Measurements from ENCODE around the gene CTIF.
"Not testable (repeated sequence)": the region's sequence is repeated elsewhere in the genome, so short reads cannot be mapped to it uniquely, and the experiment has no call there.

The CTIF gene

GRCh38 chr18:48868468-48869466, 329.9 kb downstream of the CTIF start:
- no peak for DNase-seq (ENCODE audit: low spot score)

GRCh38 chr18:48869591-48869990, 330.8 kb downstream of the CTIF start:
- DNase-seq (ENCODE audit: low spot score), result no peak

- not testable (repeated sequence) for DNase-seq (ENCODE audit: low spot score)
Measured at GRCh38 chr18:48870926-48871325, 332.1 kb downstream of the CTIF start.

- DNase-seq (ENCODE audit: low spot score), result no peak
Measured at GRCh38 chr18:48871391-48872166, 332.7 kb downstream of the CTIF start.

GRCh38 chr18:48872234-48873145, 333.7 kb downstream of the CTIF start:
- DNase-seq (ENCODE audit: low spot score), result peak; percentile 52

- no peak for DNase-seq (ENCODE audit: low spot score)
Measured at GRCh38 chr18:48874233-48874632, 335.4 kb downstream of the CTIF start.

GRCh38 chr18:48874701-48875162, 335.9 kb downstream of the CTIF start:
- DNase-seq (ENCODE audit: low spot score), result no peak

GRCh38 chr18:48875314-48875941, 336.6 kb downstream of the CTIF start:
- DNase-seq (ENCODE audit: low spot score), result no peak

- DNase-seq (ENCODE audit: low spot score), result no peak
Measured at GRCh38 chr18:48875942-48876511, 337.2 kb downstream of the CTIF start.

GRCh38 chr18:48876590-48876989, 337.8 kb downstream of the CTIF start:
- DNase-seq (ENCODE audit: low spot score), result no peak

- no peak for DNase-seq (ENCODE audit: low spot score)
Measured at GRCh38 chr18:48877941-48878340, 339.1 kb downstream of the CTIF start.

GRCh38 chr18:48878471-48878870, 339.6 kb downstream of the CTIF start:
- DNase-seq (ENCODE audit: low spot score), result no peak

GRCh38 chr18:48879008-48879431, 340.2 kb downstream of the CTIF start:
- DNase-seq (ENCODE audit: low spot score), result no peak

- DNase-seq (ENCODE audit: low spot score), result no peak
Measured at GRCh38 chr18:48880931-48881330, 342.1 kb downstream of the CTIF start.

GRCh38 chr18:48882379-48882778, 343.5 kb downstream of the CTIF start:
- DNase-seq (ENCODE audit: low spot score), result no peak

- DNase-seq (ENCODE audit: low spot score), result no peak
Measured at GRCh38 chr18:48884306-48884705, 345.5 kb downstream of the CTIF start.

- no peak for DNase-seq (ENCODE audit: low spot score)
Measured at GRCh38 chr18:48884771-48885170, 345.9 kb downstream of the CTIF start.

- no peak for DNase-seq (ENCODE audit: low spot score)
Measured at GRCh38 chr18:48885266-48885923, 346.6 kb downstream of the CTIF start.

GRCh38 chr18:48885924-48886400, 347.1 kb downstream of the CTIF start:
- no peak for DNase-seq (ENCODE audit: low spot score)

Measured in AG08395 (cell line).